ENCODE results near the gene ALPP. TPM values are rescaled to one million over a fixed set of nuclear protein-coding genes. Genes with fewer than 3 reads are reported as not detected.
A peak's percentile ranks its signal among the peaks of the same experiment; 100 is the strongest.

The ALPP gene
- total RNA-seq, 1 donor from 2014 or later = not detected

GRCh38 chr2:232386740-232387450 is 8.3 kb downstream of the ALPP start:
- no peaks in the 10 kb centered on the region for H3K9me3 Mint-ChIP-seq (ENCODE audit: low read depth)
- DNase-seq (ENCODE audit: low spot score, unreplicated experiment) = no peak
- H3K27ac Mint-ChIP-seq = peak overlapping the region; percentile 87
- TF ChIP-seq, protein P1, sequence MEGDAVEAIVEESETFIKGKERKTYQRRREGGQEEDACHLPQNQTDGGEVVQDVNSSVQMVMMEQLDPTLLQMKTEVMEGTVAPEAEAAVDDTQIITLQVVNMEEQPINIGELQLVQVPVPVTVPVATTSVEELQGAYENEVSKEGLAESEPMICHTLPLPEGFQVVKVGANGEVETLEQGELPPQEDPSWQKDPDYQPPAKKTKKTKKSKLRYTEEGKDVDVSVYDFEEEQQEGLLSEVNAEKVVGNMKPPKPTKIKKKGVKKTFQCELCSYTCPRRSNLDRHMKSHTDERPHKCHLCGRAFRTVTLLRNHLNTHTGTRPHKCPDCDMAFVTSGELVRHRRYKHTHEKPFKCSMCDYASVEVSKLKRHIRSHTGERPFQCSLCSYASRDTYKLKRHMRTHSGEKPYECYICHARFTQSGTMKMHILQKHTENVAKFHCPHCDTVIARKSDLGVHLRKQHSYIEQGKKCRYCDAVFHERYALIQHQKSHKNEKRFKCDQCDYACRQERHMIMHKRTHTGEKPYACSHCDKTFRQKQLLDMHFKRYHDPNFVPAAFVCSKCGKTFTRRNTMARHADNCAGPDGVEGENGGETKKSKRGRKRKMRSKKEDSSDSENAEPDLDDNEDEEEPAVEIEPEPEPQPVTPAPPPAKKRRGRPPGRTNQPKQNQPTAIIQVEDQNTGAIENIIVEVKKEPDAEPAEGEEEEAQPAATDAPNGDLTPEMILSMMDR (IDR thresholded peaks at IDR 0.05; ENCODE audit: unreplicated experiment) = no peak
- H3K36me3 Mint-ChIP-seq (ENCODE audit: insufficient read depth) = no peaks in the 10 kb centered on the region
- peak overlapping the region; percentile 57 for H3K4me3 Mint-ChIP-seq (ENCODE audit: low read depth)
- H3K27me3 Mint-ChIP-seq = peaks cover 85% of the 10 kb centered on the region
- H3K4me1 Mint-ChIP-seq (ENCODE audit: low read depth) = peaks cover 6% of the 10 kb centered on the region

- Mint-ChIP-seq H3K4me3 (ENCODE audit: low read depth) (no peak overlapping the region), H3K27me3 (peaks cover 80% of the 10 kb centered on the region), H3K4me1 (ENCODE audit: low read depth) (peaks cover 6% of the 10 kb centered on the region), H3K27ac (no peak overlapping the region), H3K9me3 (ENCODE audit: low read depth) (no peaks in the 10 kb centered on the region), H3K36me3 (ENCODE audit: insufficient read depth) (no peaks in the 10 kb centered on the region)
- TF ChIP-seq, protein P1 (IDR thresholded peaks at IDR 0.05; ENCODE audit: unreplicated experiment) = no peak
- DNase-seq (ENCODE audit: low spot score, unreplicated experiment) = no peak
These were observed 9.1 kb downstream of the ALPP start for GRCh38 chr2:232387451-232388171.

DNA sequence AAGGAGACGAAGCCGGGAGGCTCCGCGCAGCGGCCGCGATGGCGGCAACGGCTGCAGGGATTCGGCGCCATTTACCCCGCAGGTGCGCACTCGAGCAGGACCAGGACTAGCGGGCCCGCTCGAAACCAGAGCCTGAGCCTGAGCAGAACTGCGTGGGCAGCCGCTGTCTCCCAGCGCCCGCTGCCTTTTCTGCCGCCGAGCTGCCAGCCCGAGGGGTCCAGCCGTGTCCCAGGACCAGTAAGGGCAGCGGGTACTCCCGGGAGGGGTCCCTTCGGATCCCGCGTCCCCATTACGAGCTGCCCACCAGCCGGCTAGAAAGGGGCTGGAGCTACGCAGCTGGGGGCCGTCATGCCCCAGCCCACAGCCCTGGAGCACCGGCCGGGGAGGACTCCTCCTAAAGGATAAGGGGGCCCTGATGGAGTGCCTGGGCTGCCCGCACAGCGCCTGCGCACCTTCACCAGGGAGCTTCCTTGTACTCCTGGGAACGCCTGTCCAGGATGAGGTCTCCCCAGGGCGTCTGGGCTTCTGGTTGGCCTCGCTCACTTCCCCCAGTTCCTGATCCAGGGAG is 9.9 kb downstream of the ALPP start:
- Mint-ChIP-seq H3K4me3 (ENCODE audit: low read depth) (no peak overlapping the region), H3K9me3 (ENCODE audit: low read depth) (no peaks in the 10 kb centered on the region), H3K36me3 (ENCODE audit: insufficient read depth) (no peaks in the 10 kb centered on the region), H3K27ac (no peak overlapping the region), H3K4me1 (ENCODE audit: low read depth) (peaks cover 6% of the 10 kb centered on the region), H3K27me3 (peaks cover 72% of the 10 kb centered on the region)
- no peak for DNase-seq (ENCODE audit: low spot score, unreplicated experiment)
- TF ChIP-seq, protein P1 (IDR thresholded peaks at IDR 0.05; ENCODE audit: unreplicated experiment) = no peak

DNA sequence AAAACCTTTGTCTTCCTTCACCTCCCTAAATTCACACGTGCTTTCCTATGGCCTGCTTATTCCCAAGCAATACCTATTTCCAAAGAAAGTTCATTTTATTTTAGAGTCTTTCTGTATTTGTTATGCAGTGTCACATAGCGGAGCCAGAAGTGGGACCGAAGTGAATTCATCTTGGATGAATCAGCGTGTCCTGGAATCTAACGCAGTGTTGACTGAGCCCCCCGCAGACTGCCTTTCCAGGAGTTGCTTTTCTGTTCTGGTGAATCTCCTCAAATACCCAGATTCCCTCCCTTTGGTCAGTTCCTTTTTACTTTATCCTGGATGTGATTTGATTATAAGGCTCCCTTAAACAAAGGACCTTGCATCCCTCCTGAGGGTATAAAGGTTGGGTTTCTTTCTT is 10.8 kb downstream of the ALPP start:
- H3K27me3 Mint-ChIP-seq = peaks cover 63% of the 10 kb centered on the region
- DNase-seq (ENCODE audit: low spot score, unreplicated experiment) = no peak
- H3K4me1 Mint-ChIP-seq (ENCODE audit: low read depth) = peaks cover 6% of the 10 kb centered on the region
- TF ChIP-seq, protein P1 (IDR thresholded peaks at IDR 0.05; ENCODE audit: unreplicated experiment) = no peak
- no peaks in the 10 kb centered on the region for H3K9me3 Mint-ChIP-seq (ENCODE audit: low read depth)
- H3K36me3 Mint-ChIP-seq (ENCODE audit: insufficient read depth) = no peaks in the 10 kb centered on the region
- H3K27ac Mint-ChIP-seq = no peak overlapping the region
- H3K4me3 Mint-ChIP-seq (ENCODE audit: low read depth) = no peak overlapping the region

DNA sequence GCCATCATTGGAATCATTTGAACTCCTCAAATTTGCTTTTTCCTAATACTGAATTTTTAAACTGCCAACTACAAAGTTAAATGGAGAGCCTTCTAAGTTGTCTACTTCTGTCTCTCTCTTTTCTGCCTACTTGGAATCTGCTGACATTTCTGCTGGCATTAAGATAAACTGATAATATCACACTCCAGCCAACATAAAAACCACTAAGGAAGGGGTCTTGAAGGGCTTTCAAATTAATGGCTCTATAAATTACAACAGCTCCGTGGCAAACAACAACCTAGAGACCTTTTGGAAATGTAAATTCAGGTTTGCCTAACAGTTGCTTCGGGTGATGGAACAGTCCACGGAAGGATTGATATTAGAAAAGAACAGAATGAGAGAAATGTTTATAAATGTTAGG is 12.1 kb downstream of the ALPP start:
- Mint-ChIP-seq H3K27ac (no peak overlapping the region), H3K27me3 (peaks cover 54% of the 10 kb centered on the region), H3K9me3 (ENCODE audit: low read depth) (no peaks in the 10 kb centered on the region), H3K4me3 (ENCODE audit: low read depth) (no peak overlapping the region), H3K4me1 (ENCODE audit: low read depth) (peaks cover 4% of the 10 kb centered on the region), H3K36me3 (ENCODE audit: insufficient read depth) (no peaks in the 10 kb centered on the region)
- TF ChIP-seq, protein P1 (IDR thresholded peaks at IDR 0.05; ENCODE audit: unreplicated experiment) = no peak
- DNase-seq (ENCODE audit: low spot score, unreplicated experiment) = no peak
